Loucy (cell line): ENCODE measurements around the gene LY6G6C.

Experiments used
- CTCF ChIP-seq: fragments of 200-600 bp; sonication (generic); conservative IDR thresholded peaks from 2 replicates; pipeline ENCODE4 v1.5.1; 2014; ENCODE audit warnings: mild to moderate bottlenecking, antibody characterized with exemption, low read length
- EZH2phosphoT487 ChIP-seq: fragments of 200-600 bp; IDR thresholded peaks from 2 replicates; pipeline ENCODE4 v1.6.1; 2018; ENCODE audit warnings: antibody characterized with exemption, mild to moderate bottlenecking, moderate library complexity, borderline replicate concordance

GRCh38 chr6:31764198-31764597 is 42.7 kb upstream of the LY6G6C start:
- TF ChIP-seq CTCF (no peak), EZH2phosphoT487 (no peak)
